ENCODE results near the gene EGFR.
A peak's percentile ranks its signal among the peaks of the same experiment; 100 is the strongest.
"Not testable (repeated sequence)": the region's sequence is repeated elsewhere in the genome, so short reads cannot be mapped to it uniquely, and the experiment has no call there.

EGFR gene

GRCh38 chr7:55031075-55031474, 12.3 kb downstream of the EGFR start:
- Histone ChIP-seq H3K36me3 (peaks cover 31% of the 10 kb centered on the region), H3K9me3 (no peaks in the 10 kb centered on the region), H3K4me1 (peaks cover 57% of the 10 kb centered on the region), H3K4me3 (ENCODE audit: low read depth, low read length) (no peak overlapping the region), H3K27me3 (no peaks in the 10 kb centered on the region)
- no peak for TF ChIP-seq CTCF (IDR thresholded peaks at IDR 0.05; ENCODE audit: low read depth, low read length)
- no peak for DNase-seq

- H3K4me1 ChIP-seq = peaks cover 56% of the 10 kb centered on the region
- H3K4me3 ChIP-seq (ENCODE audit: low read depth, low read length) = no peak overlapping the region
- H3K9me3 ChIP-seq = no peaks in the 10 kb centered on the region
- no peak for DNase-seq
- TF ChIP-seq CTCF (IDR thresholded peaks at IDR 0.05; ENCODE audit: low read depth, low read length) = no peak
- H3K27me3 ChIP-seq = no peaks in the 10 kb centered on the region
- H3K36me3 ChIP-seq = peaks cover 25% of the 10 kb centered on the region
Observed at GRCh38 chr7:55032069-55032699, 13.4 kb downstream of the EGFR start.

- Histone ChIP-seq H3K4me3 (ENCODE audit: low read depth, low read length) (no peak overlapping the region), H3K4me1 (peaks cover 60% of the 10 kb centered on the region), H3K36me3 (peaks cover 24% of the 10 kb centered on the region), H3K9me3 (no peaks in the 10 kb centered on the region), H3K27me3 (no peaks in the 10 kb centered on the region)
- TF ChIP-seq CTCF (IDR thresholded peaks at IDR 0.05; ENCODE audit: low read depth, low read length) = no peak
- no peak for DNase-seq
Observed at GRCh38 chr7:55033236-55033846, 14.5 kb downstream of the EGFR start.

- no peaks in the 10 kb centered on the region for H3K9me3 ChIP-seq
- H3K4me3 ChIP-seq (ENCODE audit: low read depth, low read length) = no peak overlapping the region
- no peak for DNase-seq
- peaks cover 58% of the 10 kb centered on the region for H3K4me1 ChIP-seq
- TF ChIP-seq CTCF (IDR thresholded peaks at IDR 0.05; ENCODE audit: low read depth, low read length) = no peak
- H3K36me3 ChIP-seq = peaks cover 27% of the 10 kb centered on the region
- H3K27me3 ChIP-seq = no peaks in the 10 kb centered on the region
Observed at GRCh38 chr7:55034776-55035175, 16.0 kb downstream of the EGFR start.

- DNase-seq; H3K27me3 ChIP-seq; H3K4me3 ChIP-seq (ENCODE audit: low read depth, low read length); H3K9me3 ChIP-seq: not testable (repeated sequence)
- Histone ChIP-seq H3K4me1 (peaks cover 55% of the 10 kb centered on the region), H3K36me3 (peaks cover 21% of the 10 kb centered on the region)
Observed at GRCh38 chr7:55035410-55035809, 16.6 kb downstream of the EGFR start.

GRCh38 chr7:55036950-55037736, 18.3 kb downstream of the EGFR start:
- Histone ChIP-seq H3K4me3 (ENCODE audit: low read depth, low read length) (peak overlapping the region; percentile 13; the same call in 1 of the 2 replicates), H3K27me3 (no peaks in the 10 kb centered on the region), H3K4me1 (peaks cover 45% of the 10 kb centered on the region), H3K36me3 (peaks cover 17% of the 10 kb centered on the region), H3K9me3 (no peaks in the 10 kb centered on the region)
- no peak for DNase-seq
- no peak for TF ChIP-seq CTCF (IDR thresholded peaks at IDR 0.05; ENCODE audit: low read depth, low read length)
